NCI-H1694 treated with DMSO at 0.1 percent for 48 hours (cell line): ENCODE data around the gene ROGDI.
A peak's percentile ranks its signal among the peaks of the same experiment; 100 is the strongest.

Source experiments
- DNase-seq: peaks from one replicate; lab custom pipeline; 2025; lab: John Stamatoyannopoulos, UW

ROGDI gene, protein sequence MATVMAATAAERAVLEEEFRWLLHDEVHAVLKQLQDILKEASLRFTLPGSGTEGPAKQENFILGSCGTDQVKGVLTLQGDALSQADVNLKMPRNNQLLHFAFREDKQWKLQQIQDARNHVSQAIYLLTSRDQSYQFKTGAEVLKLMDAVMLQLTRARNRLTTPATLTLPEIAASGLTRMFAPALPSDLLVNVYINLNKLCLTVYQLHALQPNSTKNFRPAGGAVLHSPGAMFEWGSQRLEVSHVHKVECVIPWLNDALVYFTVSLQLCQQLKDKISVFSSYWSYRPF

GRCh38 chr16:4801962-4802658, at the start of gene ROGDI:
Gene ROGDI, minus strand, starts transcription at chr16:4802633. Its CDS starts 62 bp downstream, at chr16:4802571.
- peak; percentile 11 for DNase-seq

GRCh38 chr16:4850211-4850610, 47.8 kb upstream of the ROGDI start:
- no peak for DNase-seq

DNA sequence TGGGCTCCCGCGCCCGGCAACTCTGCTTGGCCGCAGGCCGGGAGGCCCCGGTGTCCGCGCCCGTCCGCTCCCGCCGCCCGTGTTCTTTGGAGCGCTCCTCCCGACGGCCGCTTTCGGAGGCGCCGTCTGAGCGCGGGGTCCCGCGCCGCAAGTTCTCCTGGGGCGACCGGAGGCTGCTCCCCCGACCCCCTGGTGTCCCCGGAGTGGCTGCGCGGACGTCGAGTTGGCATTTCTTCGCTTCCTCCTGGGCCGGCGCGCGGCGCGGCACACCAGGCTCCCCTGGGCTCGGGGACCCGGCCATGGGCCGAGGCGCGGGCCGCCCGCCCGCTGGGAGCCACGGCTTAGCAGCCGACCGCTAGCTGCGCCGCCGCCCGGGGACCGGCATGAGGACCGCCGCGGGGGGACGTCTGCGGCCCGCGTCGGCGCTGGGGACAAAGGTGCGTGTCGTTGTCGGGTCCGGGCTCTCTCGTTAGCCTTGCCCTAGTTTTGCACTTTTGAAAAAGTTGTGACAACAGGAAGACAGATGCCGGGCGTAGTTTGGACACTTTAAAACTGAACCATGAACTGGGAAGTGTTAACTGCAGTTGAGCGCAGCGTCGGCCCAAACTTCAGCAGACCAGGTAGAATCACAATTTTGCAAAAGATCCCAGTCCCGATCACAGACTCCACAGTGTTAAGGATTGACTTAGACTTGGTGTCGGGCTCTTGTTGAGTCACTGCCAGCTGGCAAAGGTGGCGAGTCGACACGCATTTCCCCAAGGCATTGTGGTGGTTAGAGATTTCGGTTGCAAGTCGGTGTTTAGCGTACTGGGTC, 45.5 kb upstream of the ROGDI start:
- DNase-seq, result no peak

DNA sequence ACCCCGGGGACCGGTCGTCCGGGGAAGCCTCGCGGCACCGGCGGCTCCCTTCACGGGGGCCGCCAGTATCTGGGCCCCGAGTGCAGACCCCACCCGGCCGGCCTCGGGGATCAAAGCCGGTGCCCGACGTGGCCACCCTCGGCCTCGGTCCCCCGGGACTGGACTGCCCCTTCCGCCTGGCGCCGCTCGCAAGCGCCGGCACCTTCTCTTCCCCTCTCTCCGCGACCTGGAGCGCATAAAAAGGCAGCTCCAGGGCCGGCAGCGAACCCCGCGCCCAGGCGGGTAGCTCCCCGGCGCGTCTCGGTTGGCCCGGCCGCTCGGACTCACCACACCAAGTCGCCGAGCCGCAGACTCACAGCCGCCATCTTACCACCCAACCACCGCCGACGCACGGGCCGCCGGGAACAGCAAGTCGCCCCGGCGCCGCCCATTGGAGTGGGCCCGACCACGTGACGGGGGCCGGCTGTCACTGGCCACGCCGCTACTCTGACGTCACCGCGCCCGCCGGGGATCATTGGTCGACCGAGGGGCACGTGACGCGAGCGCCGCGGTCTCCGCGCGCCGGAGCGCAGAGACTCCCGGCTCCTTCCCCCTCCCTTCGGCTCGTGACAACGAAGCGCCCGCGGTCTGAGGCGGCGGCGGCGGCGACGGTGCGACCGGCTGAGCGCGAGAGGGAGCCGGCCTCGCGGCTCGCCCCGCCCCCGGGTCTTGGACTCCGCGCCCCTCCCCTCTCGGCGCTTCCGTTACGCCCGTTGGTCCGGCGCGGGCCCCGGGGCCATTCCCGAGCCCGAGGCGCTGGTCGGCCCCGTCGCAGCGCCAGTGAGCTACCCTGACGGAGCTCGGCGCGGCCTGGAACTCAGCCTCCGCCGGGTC, 44.7 kb upstream of the ROGDI start, which contains the start of the genes GLYR1 and UBN1:
TSS of gene GLYR1 (minus strand) at position 388 of the 873 bp plus-strand sequence. CDS start at position 365, 23 bp downstream.
TSS of gene UBN1 (plus strand) at position 581 of the 873 bp plus-strand sequence. CDS start 5,437 bp downstream, outside the sequence.
- DNase-seq, result peak; percentile 87

- DNase-seq, result no peak
Observed at GRCh38 chr16:4846503-4846900, 44.1 kb upstream of the ROGDI start.

DNA sequence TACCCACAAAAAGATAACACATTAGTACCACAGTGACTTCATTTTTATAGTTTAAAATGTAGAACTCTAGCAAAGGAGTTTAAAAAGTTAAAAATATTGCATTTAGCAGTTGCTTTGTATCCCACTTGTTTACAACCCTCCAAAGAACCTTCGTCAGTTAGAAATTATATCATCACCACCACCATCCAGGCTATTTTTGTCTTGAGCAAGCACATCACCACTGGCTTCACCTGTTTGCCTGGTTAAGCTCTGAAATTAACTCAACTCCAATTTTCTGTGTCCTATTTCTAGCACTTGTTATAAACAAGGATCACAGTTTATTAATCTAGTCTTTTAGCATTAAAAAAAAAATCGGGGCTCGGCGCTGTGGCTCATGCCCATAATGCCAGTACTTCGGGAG, 38.6 kb upstream of the ROGDI start:
- no peak for DNase-seq

DNA sequence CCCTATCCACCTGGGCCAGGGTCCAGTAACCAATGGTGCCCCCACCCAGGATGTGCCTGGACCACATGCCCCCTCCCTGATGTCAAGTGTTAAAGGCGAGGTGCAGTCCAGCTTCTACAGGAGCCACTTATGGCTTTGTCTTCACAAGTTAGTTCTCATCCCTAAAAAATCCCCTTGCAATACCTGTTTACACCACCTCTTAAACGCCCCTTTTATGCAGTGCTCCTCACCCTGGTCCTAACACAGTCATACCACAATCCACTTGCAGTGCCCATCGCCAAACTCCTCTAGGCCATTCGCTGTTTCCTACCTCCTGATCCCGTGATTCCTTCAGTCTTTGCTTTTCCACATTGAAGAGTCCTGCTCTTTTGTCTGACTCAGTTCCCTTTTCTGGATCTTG, 37.5 kb upstream of the ROGDI start:
- DNase-seq, result no peak

- no peak for DNase-seq
Observed at GRCh38 chr16:4837733-4838501, 35.5 kb upstream of the ROGDI start.

GRCh38 chr16:4836727-4837126, 34.3 kb upstream of the ROGDI start:
- DNase-seq, result no peak

DNA sequence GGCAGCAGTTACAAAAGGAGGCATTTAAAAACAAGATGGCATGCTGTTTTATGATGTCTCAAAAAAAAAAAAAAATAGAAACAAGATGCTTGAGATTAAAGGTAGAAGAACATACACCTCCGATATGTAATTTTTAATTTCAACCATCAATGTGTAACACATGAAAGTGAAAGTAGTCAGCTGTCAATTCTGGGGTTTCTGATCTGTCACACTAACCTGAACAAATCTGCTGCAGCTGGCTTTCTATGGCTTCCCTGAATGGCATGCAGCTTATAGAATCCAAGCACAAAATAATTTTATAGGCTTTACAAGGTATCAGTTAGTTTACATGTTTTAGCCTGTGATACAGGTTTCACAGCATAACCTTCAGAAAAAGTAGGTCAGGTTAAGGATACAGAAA, 31.2 kb upstream of the ROGDI start:
- DNase-seq, result no peak

GRCh38 chr16:4832698-4833343, 30.4 kb upstream of the ROGDI start:
- no peak for DNase-seq

- DNase-seq, result no peak
Observed at GRCh38 chr16:4831616-4832015, 29.2 kb upstream of the ROGDI start.

DNA sequence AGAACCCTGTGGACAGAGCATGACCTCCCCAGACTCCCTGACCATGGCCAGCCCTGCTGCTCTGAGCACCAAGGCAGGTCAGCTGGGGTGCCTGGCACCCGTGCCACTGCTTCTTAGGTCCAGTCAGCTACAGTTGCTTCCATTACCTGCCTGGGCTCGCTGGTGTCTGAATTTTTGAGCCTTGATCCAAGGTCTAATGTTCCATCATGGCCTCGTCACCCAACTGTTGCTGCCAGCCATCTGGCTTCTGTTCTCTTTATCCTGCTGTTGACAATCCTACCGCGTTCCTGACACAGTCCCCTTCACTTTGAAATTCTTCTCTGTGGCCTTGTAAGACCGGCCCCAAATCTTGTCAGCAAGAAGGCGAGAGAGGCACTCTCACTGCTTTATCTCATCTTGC, 28.0 kb upstream of the ROGDI start:
- no peak for DNase-seq

GRCh38 chr16:4828567-4829321, 26.3 kb upstream of the ROGDI start:
- no peak for DNase-seq

DNA sequence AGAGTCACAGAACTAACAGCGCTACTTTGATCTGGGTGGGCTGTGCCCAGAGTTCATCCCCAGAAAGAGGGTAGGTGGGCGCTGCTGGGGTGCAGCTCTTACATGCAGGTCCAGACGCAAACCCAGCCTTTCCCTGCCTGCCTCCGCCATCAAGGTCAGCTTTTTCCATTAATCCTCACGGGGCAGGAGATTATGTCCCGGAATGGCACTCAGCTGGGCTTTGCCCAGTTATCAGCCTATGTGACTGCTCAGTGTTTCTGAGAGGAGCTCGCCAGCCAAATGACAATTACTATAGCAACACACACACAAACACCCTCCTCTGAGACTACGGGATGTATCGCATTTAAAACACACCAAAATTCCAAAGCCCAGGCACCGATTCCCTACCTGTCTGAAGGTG, 24.5 kb upstream of the ROGDI start:
- DNase-seq, result no peak

GRCh38 chr16:4826526-4826925, 24.1 kb upstream of the ROGDI start:
- no peak for DNase-seq

DNA sequence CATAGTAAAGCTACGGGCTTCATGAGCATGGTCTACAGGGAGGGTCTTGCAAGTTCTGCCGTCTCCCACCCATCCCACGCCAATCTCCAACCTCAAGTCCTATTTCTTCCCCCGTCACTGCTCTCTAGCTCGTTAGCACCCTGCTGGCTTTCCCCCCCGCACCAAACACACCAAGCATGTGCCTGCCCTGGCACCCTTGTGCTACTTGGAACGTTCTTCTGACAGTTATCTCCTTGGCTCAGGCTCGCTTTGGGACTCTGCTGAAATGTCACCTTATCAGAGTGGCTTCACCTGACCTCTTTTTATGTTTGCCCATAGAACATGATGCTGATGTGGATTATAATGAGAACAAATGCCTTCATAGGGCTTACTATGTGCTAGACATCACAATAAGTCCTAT, 22.8 kb upstream of the ROGDI start:
- DNase-seq, result no peak

DNA sequence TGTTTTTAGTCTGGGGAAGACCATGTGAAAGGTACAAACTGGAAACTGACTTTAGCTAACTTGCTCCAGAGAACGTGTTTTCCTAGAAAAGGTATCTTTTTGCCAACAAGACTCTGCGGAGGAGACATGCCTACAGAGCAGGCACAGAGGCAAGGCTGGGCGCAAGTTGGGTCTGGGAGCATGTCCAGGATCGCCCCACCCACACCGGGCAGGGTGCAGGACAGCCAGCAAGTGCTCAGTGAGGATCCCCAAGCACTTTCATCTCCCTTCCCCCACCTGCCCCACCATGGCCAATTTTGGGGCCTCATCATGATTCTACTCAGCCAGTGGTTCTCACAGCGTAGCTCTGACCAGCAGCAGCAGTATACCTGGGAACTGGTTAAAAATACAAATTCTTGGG, 18.2 kb upstream of the ROGDI start:
- DNase-seq, result no peak

- no peak for DNase-seq
Observed at GRCh38 chr16:4814542-4815173, 12.2 kb upstream of the ROGDI start.
